ENCODE measurements around the gene CHMP2A. TPM values are rescaled to one million over a fixed set of nuclear protein-coding genes. Genes with fewer than 3 reads are reported as not detected.

The CHMP2A gene
- total and polyA plus RNA-seq, 2 of the 13 experiments (the other 11 are each of a cell fraction or from before 2014, with no cell fraction given) = 49.7 to 55.0 TPM

DNA sequence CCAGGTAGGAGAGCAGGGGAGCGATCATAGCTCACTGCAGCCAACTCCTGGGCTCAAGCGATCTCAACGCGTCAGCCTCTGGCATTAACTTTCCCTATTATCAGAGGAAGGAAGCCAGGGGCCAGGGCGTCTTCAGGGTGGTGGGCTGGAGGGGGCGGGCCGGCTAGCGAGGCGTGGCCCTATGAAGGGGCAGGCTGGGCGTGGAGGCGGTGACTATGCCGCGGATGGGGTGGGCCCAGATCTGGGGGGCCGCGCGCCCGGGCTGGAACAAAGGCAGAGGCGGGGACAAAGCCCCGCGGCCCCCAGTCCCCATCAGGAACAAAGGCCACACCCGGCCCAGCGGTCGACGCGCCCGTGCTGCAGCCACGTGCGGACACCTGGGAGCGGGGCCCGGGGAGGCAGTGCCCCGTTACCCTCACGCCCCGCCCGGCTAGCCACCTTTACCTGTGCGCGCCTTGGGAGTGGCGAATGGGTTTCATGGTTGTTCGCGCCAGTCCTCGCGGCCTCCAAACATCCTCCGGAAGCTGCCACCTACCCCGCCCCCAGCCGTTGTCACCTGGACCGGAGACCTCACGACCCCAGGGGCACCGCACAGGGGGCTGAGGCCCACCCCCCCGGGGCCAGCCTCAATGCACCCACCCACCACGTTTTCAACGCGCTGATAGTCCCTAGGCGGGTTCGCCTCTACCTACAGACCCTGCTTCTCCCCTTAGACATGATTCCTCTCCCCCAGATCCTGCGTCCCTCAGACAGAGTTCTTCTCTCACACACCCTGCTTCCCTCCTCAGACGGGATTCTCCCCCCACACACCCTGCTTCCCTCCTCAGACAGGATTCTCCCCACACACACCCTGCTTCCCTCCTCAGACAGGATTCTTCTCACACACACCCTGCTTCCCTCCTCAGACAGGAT lies 16.4 kb downstream of the CHMP2A start (continued):
- TF ChIP-seq, protein P1, sequence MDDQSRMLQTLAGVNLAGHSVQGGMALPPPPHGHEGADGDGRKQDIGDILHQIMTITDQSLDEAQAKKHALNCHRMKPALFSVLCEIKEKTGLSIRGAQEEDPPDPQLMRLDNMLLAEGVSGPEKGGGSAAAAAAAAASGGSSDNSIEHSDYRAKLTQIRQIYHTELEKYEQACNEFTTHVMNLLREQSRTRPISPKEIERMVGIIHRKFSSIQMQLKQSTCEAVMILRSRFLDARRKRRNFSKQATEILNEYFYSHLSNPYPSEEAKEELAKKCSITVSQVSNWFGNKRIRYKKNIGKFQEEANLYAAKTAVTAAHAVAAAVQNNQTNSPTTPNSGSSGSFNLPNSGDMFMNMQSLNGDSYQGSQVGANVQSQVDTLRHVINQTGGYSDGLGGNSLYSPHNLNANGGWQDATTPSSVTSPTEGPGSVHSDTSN (CRISPR knock-in tag; IDR thresholded peaks at IDR 0.05; ENCODE audit: borderline replicate concordance) = no peak
- TF ChIP-seq, protein P2, sequence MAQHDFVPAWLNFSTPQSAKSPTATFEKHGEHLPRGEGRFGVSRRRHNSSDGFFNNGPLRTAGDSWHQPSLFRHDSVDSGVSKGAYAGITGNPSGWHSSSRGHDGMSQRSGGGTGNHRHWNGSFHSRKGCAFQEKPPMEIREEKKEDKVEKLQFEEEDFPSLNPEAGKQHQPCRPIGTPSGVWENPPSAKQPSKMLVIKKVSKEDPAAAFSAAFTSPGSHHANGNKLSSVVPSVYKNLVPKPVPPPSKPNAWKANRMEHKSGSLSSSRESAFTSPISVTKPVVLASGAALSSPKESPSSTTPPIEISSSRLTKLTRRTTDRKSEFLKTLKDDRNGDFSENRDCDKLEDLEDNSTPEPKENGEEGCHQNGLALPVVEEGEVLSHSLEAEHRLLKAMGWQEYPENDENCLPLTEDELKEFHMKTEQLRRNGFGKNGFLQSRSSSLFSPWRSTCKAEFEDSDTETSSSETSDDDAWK (CRISPR knock-in tag; IDR thresholded peaks at IDR 0.05) = no peak
- TF ChIP-seq TMF1 (CRISPR knock-in tag; IDR thresholded peaks at IDR 0.05; ENCODE audit: low read depth) (no peak), CBFB (CRISPR knock-in tag; IDR thresholded peaks at IDR 0.05) (no peak), RFX5 (IDR thresholded peaks at IDR 0.05; ENCODE audit: low read depth, low read length) (no peak), ISX (CRISPR knock-in tag; conservative IDR thresholded peaks at IDR 0.05) (no peak), ZNF33A (CRISPR knock-in tag; IDR thresholded peaks at IDR 0.05; ENCODE audit: borderline replicate concordance) (no peak), STAG1 (CRISPR knock-in tag; IDR thresholded peaks at IDR 0.05) (no peak), ELF4 (CRISPR knock-in tag; IDR thresholded peaks at IDR 0.05; ENCODE audit: borderline replicate concordance) (no peak), RNF2 (conservative IDR thresholded peaks at IDR 0.05; ENCODE audit: low read depth) (0 out of 2 replicates have a peak, but pooled peaks have one; percentile 40), IKZF4 (CRISPR knock-in tag; IDR thresholded peaks at IDR 0.05; ENCODE audit: borderline replicate concordance, low read depth, not compliant biosample characterization) (peak; percentile 31), ZNF614 (CRISPR knock-in tag; IDR thresholded peaks at IDR 0.05; ENCODE audit: borderline replicate concordance) (no peak), ZFP36L2 (CRISPR knock-in tag; IDR thresholded peaks at IDR 0.05) (no peak), FIP1L1 (IDR thresholded peaks at IDR 0.05; ENCODE audit: borderline replicate concordance, insufficient read depth, low read depth, low read length) (no peak), GLI4 (CRISPR knock-in tag; IDR thresholded peaks at IDR 0.05; ENCODE audit: borderline replicate concordance) (no peak), NFKBIZ (CRISPR knock-in tag; IDR thresholded peaks at IDR 0.05) (no peak), PAWR (CRISPR knock-in tag; IDR thresholded peaks at IDR 0.05; ENCODE audit: borderline replicate concordance) (no peak)
- TF ChIP-seq, protein P3, sequence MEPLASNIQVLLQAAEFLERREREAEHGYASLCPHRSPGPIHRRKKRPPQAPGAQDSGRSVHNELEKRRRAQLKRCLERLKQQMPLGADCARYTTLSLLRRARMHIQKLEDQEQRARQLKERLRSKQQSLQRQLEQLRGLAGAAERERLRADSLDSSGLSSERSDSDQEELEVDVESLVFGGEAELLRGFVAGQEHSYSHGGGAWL (CRISPR knock-in tag; IDR thresholded peaks at IDR 0.05) = no peak
- TF ChIP-seq, protein P4, sequence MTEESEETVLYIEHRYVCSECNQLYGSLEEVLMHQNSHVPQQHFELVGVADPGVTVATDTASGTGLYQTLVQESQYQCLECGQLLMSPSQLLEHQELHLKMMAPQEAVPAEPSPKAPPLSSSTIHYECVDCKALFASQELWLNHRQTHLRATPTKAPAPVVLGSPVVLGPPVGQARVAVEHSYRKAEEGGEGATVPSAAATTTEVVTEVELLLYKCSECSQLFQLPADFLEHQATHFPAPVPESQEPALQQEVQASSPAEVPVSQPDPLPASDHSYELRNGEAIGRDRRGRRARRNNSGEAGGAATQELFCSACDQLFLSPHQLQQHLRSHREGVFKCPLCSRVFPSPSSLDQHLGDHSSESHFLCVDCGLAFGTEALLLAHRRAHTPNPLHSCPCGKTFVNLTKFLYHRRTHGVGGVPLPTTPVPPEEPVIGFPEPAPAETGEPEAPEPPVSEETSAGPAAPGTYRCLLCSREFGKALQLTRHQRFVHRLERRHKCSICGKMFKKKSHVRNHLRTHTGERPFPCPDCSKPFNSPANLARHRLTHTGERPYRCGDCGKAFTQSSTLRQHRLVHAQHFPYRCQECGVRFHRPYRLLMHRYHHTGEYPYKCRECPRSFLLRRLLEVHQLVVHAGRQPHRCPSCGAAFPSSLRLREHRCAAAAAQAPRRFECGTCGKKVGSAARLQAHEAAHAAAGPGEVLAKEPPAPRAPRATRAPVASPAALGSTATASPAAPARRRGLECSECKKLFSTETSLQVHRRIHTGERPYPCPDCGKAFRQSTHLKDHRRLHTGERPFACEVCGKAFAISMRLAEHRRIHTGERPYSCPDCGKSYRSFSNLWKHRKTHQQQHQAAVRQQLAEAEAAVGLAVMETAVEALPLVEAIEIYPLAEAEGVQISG (CRISPR knock-in tag; IDR thresholded peaks at IDR 0.05) = no peak
- TF ChIP-seq, protein P5, sequence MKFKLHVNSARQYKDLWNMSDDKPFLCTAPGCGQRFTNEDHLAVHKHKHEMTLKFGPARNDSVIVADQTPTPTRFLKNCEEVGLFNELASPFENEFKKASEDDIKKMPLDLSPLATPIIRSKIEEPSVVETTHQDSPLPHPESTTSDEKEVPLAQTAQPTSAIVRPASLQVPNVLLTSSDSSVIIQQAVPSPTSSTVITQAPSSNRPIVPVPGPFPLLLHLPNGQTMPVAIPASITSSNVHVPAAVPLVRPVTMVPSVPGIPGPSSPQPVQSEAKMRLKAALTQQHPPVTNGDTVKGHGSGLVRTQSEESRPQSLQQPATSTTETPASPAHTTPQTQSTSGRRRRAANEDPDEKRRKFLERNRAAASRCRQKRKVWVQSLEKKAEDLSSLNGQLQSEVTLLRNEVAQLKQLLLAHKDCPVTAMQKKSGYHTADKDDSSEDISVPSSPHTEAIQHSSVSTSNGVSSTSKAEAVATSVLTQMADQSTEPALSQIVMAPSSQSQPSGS (CRISPR knock-in tag; IDR thresholded peaks at IDR 0.05) = no peak
- TF ChIP-seq, protein P6, sequence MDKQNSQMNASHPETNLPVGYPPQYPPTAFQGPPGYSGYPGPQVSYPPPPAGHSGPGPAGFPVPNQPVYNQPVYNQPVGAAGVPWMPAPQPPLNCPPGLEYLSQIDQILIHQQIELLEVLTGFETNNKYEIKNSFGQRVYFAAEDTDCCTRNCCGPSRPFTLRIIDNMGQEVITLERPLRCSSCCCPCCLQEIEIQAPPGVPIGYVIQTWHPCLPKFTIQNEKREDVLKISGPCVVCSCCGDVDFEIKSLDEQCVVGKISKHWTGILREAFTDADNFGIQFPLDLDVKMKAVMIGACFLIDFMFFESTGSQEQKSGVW (CRISPR knock-in tag; IDR thresholded peaks at IDR 0.05; ENCODE audit: borderline replicate concordance) = no peak
